Measurements from ENCODE around the gene FGF21.
A peak's percentile ranks its signal among the peaks of the same experiment; 100 is the strongest.

FGF21 gene

DNA sequence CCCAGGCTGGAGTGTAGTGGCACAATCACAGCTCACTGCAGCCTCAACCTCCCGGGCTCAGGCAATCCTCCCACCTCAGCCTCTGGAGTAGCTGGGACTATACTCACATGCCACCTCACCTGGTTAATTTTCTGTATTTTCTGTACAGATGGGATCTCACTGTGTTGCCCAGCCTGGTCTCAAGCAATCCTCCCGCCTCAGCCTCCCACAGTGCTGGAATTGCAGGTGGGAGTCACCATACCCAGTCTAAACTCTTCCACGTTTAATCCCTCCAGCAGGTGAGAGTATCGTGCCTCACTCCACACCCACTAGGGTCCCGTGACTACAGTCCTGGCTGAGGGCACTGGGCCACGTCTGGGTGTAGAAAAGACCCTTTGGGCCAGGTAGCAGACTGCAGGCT lies 39.0 kb downstream of the FGF21 start:
- DNase-seq: no peak

DNA sequence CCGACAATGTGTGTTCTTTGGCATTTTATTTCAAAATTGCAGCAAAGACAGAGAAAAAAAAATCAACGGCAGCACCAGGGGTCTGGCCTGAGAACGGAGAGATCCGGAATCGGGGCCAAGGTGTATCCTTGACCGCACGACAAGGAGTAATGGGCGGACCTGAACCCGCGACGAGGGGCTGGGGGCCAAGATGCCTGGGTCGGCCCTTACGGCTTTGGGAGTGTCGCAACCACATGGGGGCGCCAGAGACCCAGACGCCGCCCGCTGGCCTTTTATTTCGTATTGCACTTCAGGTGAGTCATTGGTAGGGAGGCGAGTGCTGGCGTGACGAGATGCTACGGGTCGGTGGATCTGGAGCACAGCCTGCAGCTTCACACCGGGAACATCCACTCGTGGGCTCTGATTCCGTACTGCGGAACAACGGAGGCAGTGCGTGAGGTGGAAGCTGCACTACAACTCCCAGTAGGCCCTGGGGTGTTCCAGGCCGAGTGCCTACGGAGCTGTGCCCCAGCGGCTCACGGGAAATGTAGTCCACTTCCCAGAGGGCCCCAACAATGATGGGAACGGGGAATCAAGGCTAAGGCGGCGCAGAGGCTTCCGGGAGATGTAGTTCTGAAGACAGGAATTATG lies 39.8 kb downstream of the FGF21 start:
- peak; percentile 88 to 92 for DNase-seq

DNA sequence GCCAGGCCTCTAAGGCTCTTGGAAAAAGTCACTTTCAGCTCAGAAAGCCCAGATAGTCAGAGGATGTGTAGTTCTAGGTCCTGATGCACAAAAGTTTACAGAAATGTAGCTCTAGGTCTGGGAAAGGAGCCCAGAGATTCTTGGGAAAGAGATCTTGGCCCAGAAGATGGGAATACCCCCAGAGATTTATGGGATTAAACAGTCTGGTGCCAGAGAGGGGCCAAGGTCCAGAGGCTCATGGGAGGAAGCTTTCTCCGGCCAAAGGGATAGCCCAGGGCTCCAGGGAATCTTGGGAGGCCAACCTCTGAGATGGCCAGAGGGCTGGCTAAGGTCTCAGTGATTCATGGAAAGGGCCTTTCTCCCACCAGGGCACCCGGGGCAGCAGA lies 40.4 kb downstream of the FGF21 start:
- no peak for DNase-seq

DNA sequence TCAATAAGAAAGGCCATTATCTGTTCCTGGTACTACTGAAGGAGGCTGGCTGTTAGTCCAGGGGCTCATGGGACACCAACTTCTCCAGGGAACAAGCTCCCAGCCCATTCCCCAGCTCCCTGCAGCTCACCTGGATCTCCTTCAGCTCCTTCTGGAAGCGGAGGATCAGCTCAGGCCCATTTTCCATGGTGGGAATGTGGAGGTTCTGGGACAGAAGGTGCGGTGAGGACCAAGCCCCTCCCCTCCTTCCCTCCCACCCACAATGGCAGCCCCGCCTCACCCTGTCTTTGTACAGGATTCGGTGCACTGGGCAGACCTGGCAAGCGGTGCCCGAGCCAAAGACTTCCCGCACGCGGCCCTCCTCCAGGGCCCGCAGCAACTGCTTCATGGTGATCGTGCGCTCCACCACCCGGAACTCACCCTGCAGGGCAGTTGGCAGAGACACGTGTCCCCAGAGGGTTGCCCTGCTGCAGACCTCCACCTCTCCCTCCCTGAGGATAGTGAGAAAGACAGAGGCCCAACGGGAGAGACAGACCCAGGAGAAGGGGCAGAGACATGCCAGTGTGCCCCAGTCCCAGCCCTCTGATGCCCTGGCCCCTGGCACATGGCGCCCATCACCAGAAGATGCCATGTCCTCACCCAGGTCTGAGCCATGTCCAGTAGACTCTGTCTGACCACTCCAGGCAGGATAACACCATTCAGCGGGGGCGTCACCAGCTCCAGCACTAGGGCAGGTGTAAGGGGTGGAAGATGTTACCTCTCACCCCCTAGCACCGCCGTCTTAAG lies 41.2 kb downstream of the FGF21 start:
- no peak for DNase-seq

DNA sequence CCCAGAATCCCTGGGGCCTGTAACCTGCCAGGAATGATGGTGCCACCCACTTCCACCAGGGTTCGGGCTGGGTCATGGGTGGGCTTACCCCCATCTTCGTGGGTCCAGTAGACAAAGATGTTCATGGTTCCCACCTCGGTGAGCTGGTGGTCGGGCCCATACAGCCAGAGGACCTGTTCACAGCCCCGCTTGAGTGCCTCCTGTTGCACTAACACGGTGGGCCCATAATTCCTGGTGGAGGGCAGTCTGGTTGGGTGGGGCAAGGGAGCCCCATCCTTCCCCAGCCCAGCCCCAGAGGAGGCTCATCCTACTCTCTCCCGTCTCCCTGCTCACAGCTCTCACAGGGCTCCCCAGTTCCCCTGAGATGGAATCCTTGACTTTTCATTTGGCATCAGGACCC lies 41.8 kb downstream of the FGF21 start:
- DNase-seq: no peak

DNA sequence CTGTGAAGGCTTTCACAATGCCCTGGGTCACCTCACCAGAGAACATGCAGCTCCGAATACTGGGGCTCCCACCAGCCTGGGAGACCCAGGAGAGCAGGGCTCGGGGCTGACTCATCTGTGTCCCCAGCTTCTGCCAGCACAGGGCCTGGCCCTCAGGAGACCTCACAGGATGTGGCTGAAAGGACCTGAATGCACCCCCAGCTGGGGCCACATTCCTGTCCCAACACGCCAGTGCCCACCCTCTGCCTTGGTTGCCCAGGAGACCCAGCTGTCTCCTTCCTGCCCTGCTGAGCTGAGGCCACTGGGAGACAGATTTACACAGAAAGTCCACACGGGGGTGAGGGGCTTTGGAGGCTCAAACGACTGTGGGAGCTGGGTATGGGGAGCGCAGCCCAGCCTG lies 43.6 kb downstream of the FGF21 start:
- no peak for DNase-seq

DNA sequence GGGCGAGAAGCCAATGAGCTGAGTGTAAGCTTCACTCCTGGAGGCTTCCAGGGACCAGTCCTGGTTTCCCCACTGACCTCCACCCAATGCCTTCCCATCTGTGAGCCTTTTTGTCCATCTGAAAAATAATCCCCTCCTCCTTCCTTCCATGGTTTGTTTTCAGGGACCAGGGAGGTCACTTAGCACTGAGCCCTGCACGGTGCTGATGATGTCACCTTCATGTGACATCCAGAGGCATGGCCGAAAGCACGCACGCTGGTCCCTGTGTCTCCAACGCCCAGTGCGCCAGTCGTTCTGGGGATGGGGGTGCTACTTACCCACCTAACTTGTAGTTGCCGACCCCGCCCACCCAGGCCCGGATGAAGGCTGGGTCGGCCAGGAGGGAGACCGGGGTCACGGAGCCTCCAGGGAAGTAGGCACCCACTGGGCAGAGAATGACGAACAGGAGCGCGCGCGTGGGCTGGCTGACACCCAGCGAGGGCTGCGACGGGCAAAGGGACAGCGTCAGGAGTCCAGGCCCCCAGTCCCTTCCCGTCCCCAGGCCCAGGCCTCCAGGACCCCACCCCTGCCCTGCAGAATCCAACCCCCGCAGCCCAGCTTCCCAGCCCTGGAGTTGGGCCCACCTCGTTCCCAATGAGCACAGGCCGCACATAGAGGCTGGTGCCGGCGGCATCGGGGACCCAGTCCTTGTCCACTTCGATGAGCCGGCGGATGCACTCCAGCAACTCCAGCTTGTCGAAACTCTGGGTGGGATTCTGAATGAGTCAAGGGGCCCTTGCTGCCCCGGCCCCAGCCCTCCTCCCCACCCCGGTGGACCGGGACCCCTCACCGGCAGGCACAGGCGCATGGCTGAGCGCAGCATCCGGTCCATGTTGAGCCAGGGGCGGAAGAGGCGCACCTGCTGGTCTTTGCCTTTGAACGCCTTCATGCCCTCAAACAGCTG lies 44.3 kb downstream of the FGF21 start:
- DNase-seq: no peak

DNA sequence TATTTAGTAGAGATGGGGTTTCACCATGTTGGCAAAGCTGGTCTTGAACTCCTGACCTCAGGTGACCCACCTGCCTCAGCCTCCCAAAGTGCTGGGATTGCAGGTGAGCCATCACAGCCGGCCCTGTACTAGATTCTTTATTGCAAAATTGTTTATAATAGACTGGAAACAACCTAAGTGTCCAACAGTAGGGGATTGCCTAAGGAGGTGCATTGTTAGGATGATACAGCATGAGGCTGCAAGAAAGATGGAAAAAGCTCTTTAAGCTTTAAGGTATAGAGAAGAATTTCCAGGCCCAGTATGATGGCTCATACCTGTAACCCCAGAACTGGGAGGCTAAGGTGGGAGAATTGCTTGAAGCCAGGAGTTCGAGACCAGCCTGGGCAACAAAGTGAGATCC lies 47.3 kb downstream of the FGF21 start:
- DNase-seq: no peak

DNA sequence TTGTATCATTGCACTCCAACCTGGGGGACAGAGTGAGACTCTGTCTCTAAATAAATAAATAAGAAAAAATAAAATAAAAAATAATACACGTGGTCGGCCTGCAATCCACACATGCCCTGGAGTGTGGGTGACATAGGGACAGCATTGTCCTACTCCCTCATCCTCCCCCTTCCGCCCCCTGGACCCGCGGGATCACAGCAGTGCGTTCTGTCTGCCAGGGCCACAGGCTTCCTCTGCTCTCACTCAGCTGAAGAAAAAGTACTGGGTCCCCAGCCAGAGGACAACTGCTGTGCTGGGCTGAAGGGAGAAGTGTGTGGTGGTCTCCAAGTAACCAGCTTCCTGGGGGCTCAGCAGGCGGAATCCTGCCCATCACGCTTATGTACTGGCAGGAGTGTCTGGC lies 49.2 kb downstream of the FGF21 start:
- no peak for DNase-seq

DNA sequence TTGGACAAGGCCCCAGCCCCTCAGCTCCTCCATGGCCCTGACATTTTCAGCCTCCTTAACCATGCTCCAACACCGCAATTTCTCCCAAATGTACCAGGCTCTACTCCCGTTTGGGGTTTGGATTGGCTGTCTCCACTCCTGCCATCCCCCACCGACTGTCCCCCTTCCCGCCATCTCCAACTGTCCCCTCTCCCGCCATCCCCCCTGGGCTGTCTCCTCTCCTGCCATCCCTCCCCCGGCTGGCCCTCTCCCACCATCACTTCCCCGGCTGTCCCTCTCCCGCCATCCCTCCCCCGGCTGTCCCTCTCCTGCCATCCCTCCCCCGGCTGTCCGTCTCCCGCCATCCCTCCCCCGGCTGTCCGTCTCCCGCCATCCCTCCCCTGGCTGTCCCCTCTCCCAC lies 50.1 kb downstream of the FGF21 start:
- DNase-seq: no peak

DNA sequence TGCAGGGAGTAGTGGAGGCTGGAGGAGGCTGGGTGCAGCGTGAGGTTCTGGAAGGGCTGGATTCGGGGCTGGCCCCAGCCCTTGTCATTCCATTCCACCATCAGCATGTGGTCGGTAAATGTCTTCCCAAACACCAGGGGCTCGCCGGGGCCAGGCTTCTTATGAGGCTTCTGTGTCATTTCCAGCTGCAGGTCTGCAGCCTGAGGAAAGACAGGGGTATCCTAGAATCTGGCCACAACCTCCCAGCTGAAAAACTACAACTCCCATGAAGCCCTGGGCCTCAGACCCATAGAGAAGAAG lies 51.1 kb downstream of the FGF21 start:
- no peak for DNase-seq

DNA sequence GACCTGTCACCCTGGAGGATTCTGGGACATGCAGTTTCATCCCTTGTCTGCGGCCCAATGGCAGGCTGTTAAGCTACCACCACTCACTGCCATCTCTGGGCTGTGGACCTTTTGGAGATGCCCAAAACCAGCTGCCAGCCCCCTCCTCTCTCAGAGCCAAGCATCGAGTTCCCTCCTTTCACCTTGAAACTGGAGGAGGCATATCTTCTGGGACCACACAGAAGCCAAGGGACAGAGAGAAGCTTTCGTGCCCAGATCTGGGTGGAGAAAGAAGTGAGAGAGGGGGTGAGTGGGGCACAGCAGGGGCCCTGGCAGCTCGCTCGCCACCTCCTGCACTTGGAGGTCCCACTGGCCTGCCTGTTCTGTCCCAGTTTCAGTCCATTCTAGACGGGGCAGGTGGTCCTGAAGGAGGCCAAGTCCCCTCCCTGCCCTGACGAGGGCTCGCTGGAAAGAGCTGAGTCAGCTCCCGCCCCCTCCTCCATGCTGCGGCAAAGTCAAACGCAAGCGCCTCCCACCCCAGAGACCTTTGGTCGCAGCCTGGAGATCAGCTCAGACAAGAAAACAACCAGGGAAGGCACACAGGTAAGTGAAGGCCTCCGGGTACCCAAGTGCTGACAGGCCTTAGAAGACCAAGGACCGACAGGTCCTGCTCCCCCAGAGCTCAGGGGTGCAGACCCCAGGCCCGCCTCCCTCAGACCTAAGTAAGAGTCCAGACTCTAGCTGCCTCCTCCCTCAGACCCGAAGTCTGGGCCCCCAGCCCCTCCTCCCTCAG lies 51.7 kb downstream of the FGF21 start:
- DNase-seq: peak; percentile 46 to 68

DNA sequence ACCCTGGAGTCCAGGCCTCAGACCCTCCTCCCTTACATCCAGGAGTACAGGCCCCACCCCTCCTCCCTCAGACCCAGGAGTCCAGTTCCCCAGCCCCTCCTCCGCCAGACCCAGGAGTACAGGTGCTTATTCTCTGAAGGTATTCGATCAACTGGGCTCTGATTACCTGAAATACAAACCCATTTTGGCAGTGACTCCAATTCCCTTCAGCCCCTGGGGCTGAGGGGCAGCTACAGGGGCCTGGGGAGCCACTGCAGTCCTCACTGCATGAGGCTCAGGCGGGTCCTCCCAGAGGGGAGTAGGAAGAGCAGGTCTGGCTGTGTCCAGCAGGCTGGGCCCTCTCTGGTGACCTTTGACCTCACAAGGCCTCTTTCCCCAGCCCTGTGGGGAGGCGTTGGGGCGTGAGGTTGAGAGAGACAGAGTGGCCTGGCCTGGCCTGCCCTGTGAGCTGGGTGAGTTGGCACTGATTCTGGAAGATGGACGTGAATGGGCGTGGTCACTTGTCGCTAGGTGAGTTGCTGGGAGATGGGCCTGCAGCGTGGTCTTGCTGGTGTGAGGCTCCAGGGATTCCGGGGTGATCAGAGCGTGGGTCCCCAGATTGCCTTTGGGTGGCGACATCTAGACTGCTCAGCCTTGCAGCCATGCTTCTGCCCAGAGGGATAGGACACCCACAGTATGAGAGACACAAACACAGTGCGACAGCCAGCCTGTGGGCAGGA lies 52.4 kb downstream of the FGF21 start:
- DNase-seq: no peak
